Measurements from ENCODE around the gene SNTG2.

SNTG2 gene

DNA sequence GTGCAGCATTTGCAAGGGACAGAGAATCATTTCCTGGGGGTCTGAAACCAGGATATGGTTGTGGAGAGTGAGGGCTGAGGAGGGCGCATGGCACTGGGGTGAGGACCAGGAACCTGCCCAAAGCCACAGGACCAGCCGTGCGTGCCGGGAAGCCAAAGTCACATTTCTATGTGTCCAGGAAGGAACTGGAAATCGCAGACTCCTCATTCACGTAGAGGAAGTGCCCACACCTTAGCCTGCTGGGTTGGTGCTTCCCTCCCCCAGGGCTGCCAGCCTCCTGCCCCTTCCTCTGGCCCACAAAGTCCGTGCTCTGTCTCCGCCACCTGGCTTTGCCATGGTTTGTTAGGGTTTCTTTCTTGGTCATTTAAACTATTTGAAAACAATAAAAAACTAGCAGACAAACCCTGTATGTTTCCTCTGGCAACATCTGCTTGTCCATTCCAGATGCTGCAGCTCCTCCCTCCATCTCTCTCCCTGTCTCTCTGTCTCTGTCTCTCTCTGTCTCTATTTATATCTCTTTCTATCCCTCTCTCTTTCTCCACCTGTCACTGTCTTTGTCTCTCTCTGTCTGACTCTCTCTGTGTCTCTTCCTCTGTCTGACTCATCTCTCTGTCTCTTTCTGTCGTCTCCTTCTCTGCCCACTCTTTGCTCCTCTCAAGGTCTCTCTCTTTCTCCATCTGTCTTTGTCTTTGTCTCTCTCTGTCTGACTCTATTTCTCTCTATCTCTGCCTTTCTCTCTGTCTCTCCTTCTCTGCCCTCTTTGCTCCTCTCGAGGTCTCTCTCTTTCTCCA, 299.4 kb downstream of the SNTG2 start:
- Histone ChIP-seq H3K4me1 (ENCODE audit: insufficient read depth, low read length) (no peaks in the 10 kb centered on the region), H3K27ac (ENCODE audit: low read depth, low read length) (no peak overlapping the region), H3K27me3 (ENCODE audit: control insufficient read depth in 1 of 2, insufficient read depth in 2 of 2, low read length in 2 of 2) (no peaks in the 10 kb centered on the region)

GRCh38 chr2:1251520-1251919, 300.9 kb downstream of the SNTG2 start:
- H3K27me3 ChIP-seq (ENCODE audit: control insufficient read depth in 1 of 2, insufficient read depth in 2 of 2, low read length in 2 of 2) = no peaks in the 10 kb centered on the region
- H3K9ac ChIP-seq (ENCODE audit: low read length) = no peak overlapping the region
- no peaks in the 10 kb centered on the region for H3K9me3 ChIP-seq (ENCODE audit: low read length)
- H3K4me3 ChIP-seq (ENCODE audit: low read depth in 1 of 2, low read length in 2 of 2) = no peak overlapping the region
- H3K27ac ChIP-seq (ENCODE audit: low read depth, low read length) = no peak overlapping the region
- no peaks in the 10 kb centered on the region for H3K4me1 ChIP-seq (ENCODE audit: insufficient read depth, low read length)
- H3K36me3 ChIP-seq (ENCODE audit: insufficient read depth, low read length) = no peaks in the 10 kb centered on the region

More for the DNA sequence above, 299.4 kb downstream of the SNTG2 start:
- Histone ChIP-seq H3K9me3 (ENCODE audit: low read length) (no peaks in the 10 kb centered on the region), H3K9ac (ENCODE audit: low read length) (no peak overlapping the region), H3K36me3 (ENCODE audit: insufficient read depth, low read length) (no peaks in the 10 kb centered on the region), H3K4me3 (ENCODE audit: low read depth in 1 of 2, low read length in 2 of 2) (no peak overlapping the region)

DNA sequence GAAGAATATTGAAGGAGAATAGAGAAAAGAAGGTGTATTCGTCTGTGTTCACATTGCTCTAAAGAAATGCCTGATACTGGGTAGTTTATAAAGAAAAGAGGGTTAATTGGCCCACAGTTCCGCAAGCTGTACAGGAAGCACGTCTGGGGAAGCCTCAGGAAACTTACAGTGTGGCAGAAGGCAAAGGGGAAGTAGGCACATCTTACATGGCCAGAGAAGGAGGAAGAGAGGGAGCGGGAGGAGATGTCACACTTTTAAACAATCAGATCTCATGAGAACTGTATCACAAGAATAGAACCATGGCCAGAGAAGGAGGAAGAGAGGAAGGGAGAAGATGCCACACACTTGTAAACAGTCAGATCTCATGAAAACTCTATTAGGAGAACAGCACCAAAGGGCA, 303.0 kb downstream of the SNTG2 start:
- Histone ChIP-seq H3K27ac (ENCODE audit: low read depth, low read length) (no peak overlapping the region), H3K4me3 (ENCODE audit: low read depth in 1 of 2, low read length in 2 of 2) (no peak overlapping the region), H3K27me3 (ENCODE audit: control insufficient read depth in 1 of 2, insufficient read depth in 2 of 2, low read length in 2 of 2) (no peaks in the 10 kb centered on the region), H3K36me3 (ENCODE audit: insufficient read depth, low read length) (no peaks in the 10 kb centered on the region), H3K4me1 (ENCODE audit: insufficient read depth, low read length) (no peaks in the 10 kb centered on the region), H3K9ac (ENCODE audit: low read length) (no peak overlapping the region), H3K9me3 (ENCODE audit: low read length) (no peaks in the 10 kb centered on the region)

- no peak overlapping the region for H3K9ac ChIP-seq (ENCODE audit: low read length)
- H3K4me3 ChIP-seq (ENCODE audit: low read depth in 1 of 2, low read length in 2 of 2) = no peak overlapping the region
- no peaks in the 10 kb centered on the region for H3K9me3 ChIP-seq (ENCODE audit: low read length)
- no peaks in the 10 kb centered on the region for H3K4me1 ChIP-seq (ENCODE audit: insufficient read depth, low read length)
- H3K27me3 ChIP-seq (ENCODE audit: control insufficient read depth in 1 of 2, insufficient read depth in 2 of 2, low read length in 2 of 2) = no peaks in the 10 kb centered on the region
- no peak overlapping the region for H3K27ac ChIP-seq (ENCODE audit: low read depth, low read length)
- H3K36me3 ChIP-seq (ENCODE audit: insufficient read depth, low read length) = no peaks in the 10 kb centered on the region
Observed at GRCh38 chr2:1254662-1255343, 304.2 kb downstream of the SNTG2 start.

DNA sequence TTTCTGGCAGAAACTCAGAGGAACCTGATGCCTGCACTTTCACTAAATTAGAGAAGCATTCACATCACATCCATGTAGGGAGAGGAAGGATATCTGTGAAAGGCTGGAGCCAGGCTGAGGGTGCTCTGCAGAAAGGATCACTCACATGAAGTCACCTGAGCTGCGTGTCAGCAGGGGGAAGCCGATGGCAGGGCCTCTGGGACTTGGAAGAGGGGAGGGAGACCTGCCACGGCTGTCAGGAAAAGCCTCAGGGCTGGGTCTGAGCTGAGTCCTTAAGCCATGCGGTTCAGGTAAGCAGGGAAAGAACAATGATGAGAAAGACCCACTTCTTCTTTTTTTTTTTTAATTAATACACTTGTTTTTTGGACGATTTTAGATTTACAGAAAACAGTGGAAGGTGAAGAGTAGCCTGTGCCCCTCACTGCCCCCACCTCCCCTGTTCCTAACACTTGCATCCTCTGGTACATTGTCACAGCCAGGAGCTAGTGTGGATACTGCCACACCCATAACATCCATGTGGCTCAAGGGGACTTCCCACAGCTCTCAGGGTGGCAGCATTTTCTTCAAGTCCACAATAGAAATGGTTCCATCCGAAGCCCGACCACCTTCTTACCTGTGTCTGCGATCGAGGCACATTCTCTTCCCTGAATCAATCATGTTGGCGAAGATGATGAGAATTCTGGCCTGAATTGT, 306.1 kb downstream of the SNTG2 start:
- no peaks in the 10 kb centered on the region for H3K36me3 ChIP-seq (ENCODE audit: insufficient read depth, low read length)
- H3K27me3 ChIP-seq (ENCODE audit: control insufficient read depth in 1 of 2, insufficient read depth in 2 of 2, low read length in 2 of 2) = no peaks in the 10 kb centered on the region
- no peaks in the 10 kb centered on the region for H3K4me1 ChIP-seq (ENCODE audit: insufficient read depth, low read length)
- H3K9ac ChIP-seq (ENCODE audit: low read length) = no peak overlapping the region
- H3K27ac ChIP-seq (ENCODE audit: low read depth, low read length) = no peak overlapping the region
- no peak overlapping the region for H3K4me3 ChIP-seq (ENCODE audit: low read depth in 1 of 2, low read length in 2 of 2)
- H3K9me3 ChIP-seq (ENCODE audit: low read length) = no peaks in the 10 kb centered on the region

DNA sequence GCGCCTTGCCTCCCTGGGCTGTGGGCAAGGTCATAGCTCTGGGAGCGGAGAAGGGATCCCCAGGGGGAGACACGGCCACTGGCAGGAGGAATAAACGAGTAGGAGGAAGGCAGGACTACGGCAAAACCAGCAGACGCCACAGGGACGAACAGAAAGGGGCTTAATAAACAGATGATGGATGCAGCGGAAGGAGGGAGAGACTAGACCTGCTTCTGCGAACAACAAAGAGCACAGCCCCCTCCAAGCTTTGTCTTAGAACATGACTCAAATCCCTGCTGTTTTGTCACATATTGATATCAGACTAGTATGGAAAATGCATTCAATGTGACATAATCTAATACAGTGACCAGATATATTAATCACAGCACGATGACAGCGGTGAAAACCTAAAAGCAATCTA, 306.7 kb downstream of the SNTG2 start:
- Histone ChIP-seq H3K27ac (ENCODE audit: low read depth, low read length) (no peak overlapping the region), H3K4me1 (ENCODE audit: insufficient read depth, low read length) (no peaks in the 10 kb centered on the region)

DNA sequence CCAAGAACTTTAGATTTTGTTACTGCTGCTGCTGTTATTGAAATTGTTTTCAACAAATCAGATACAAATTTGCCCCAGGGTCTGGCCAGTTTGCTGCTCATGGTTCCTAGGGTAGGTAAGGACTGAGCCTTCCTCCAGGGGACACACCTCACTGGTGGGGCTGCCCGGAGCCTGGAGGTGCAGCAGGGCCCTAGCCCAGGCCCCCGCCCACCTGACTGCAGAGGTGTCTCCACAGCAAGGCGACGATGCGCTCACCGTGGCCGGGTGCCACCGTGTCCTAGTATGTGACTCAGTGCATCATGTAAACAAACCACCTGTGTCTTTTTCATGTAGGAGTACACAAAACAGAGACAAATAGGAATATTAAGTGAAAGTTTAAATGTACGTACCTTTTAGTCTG, 309.1 kb downstream of the SNTG2 start:
- Histone ChIP-seq H3K27ac (ENCODE audit: low read depth, low read length) (no peak overlapping the region), H3K27me3 (ENCODE audit: control insufficient read depth in 1 of 2, insufficient read depth in 2 of 2, low read length in 2 of 2) (no peaks in the 10 kb centered on the region), H3K36me3 (ENCODE audit: insufficient read depth, low read length) (no peaks in the 10 kb centered on the region), H3K9me3 (ENCODE audit: low read length) (no peaks in the 10 kb centered on the region), H3K9ac (ENCODE audit: low read length) (no peak overlapping the region), H3K4me3 (ENCODE audit: low read depth in 1 of 2, low read length in 2 of 2) (no peak overlapping the region), H3K4me1 (ENCODE audit: insufficient read depth, low read length) (no peaks in the 10 kb centered on the region)

More for the DNA sequence above, 306.7 kb downstream of the SNTG2 start:
- H3K27me3 ChIP-seq (ENCODE audit: control insufficient read depth in 1 of 2, insufficient read depth in 2 of 2, low read length in 2 of 2) = no peaks in the 10 kb centered on the region
- H3K9ac ChIP-seq (ENCODE audit: low read length) = no peak overlapping the region
- H3K9me3 ChIP-seq (ENCODE audit: low read length) = no peaks in the 10 kb centered on the region
- H3K36me3 ChIP-seq (ENCODE audit: insufficient read depth, low read length) = no peaks in the 10 kb centered on the region
- H3K4me3 ChIP-seq (ENCODE audit: low read depth in 1 of 2, low read length in 2 of 2) = no peak overlapping the region

- Histone ChIP-seq H3K9me3 (ENCODE audit: low read length) (no peaks in the 10 kb centered on the region), H3K9ac (ENCODE audit: low read length) (no peak overlapping the region), H3K36me3 (ENCODE audit: insufficient read depth, low read length) (no peaks in the 10 kb centered on the region), H3K4me1 (ENCODE audit: insufficient read depth, low read length) (no peaks in the 10 kb centered on the region), H3K27ac (ENCODE audit: low read depth, low read length) (no peak overlapping the region), H3K27me3 (ENCODE audit: control insufficient read depth in 1 of 2, insufficient read depth in 2 of 2, low read length in 2 of 2) (no peaks in the 10 kb centered on the region), H3K4me3 (ENCODE audit: low read depth in 1 of 2, low read length in 2 of 2) (no peak overlapping the region)
Observed at GRCh38 chr2:1262609-1263008, 312.0 kb downstream of the SNTG2 start.

DNA sequence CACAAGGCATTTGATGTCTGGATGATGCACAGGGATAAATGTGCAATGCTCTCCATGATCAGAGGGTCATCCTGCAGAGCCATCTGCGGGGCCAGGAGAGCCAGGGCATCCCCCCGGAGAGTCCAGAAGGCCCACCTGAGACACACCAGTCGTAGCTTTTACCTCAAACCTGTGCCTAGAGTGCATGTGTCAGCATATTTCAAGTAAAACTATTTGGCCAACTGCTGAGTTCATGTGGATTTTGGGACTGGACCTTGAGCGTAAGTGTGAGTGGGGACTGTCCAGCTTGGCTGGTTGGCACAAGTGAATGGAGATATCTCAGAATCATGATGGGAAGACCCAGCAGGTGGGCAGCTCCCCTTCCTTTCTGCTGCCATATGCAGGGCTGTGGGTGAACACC, 314.8 kb downstream of the SNTG2 start:
- Histone ChIP-seq H3K27me3 (ENCODE audit: control insufficient read depth in 1 of 2, insufficient read depth in 2 of 2, low read length in 2 of 2) (no peaks in the 10 kb centered on the region), H3K36me3 (ENCODE audit: insufficient read depth, low read length) (no peaks in the 10 kb centered on the region), H3K27ac (ENCODE audit: low read depth, low read length) (no peak overlapping the region), H3K9ac (ENCODE audit: low read length) (no peak overlapping the region), H3K4me1 (ENCODE audit: insufficient read depth, low read length) (no peaks in the 10 kb centered on the region), H3K4me3 (ENCODE audit: low read depth in 1 of 2, low read length in 2 of 2) (no peak overlapping the region), H3K9me3 (ENCODE audit: low read length) (no peaks in the 10 kb centered on the region)

- Histone ChIP-seq H3K4me1 (ENCODE audit: insufficient read depth, low read length) (no peaks in the 10 kb centered on the region), H3K36me3 (ENCODE audit: insufficient read depth, low read length) (no peaks in the 10 kb centered on the region), H3K4me3 (ENCODE audit: low read depth in 1 of 2, low read length in 2 of 2) (no peak overlapping the region), H3K27ac (ENCODE audit: low read depth, low read length) (no peak overlapping the region), H3K9ac (ENCODE audit: low read length) (no peak overlapping the region), H3K27me3 (ENCODE audit: control insufficient read depth in 1 of 2, insufficient read depth in 2 of 2, low read length in 2 of 2) (no peaks in the 10 kb centered on the region), H3K9me3 (ENCODE audit: low read length) (no peaks in the 10 kb centered on the region)
Observed at GRCh38 chr2:1266351-1266750, 315.7 kb downstream of the SNTG2 start.

- no peaks in the 10 kb centered on the region for H3K9me3 ChIP-seq (ENCODE audit: low read length)
- H3K4me1 ChIP-seq (ENCODE audit: insufficient read depth, low read length) = no peaks in the 10 kb centered on the region
- no peaks in the 10 kb centered on the region for H3K27me3 ChIP-seq (ENCODE audit: control insufficient read depth in 1 of 2, insufficient read depth in 2 of 2, low read length in 2 of 2)
- no peaks in the 10 kb centered on the region for H3K36me3 ChIP-seq (ENCODE audit: insufficient read depth, low read length)
- no peak overlapping the region for H3K4me3 ChIP-seq (ENCODE audit: low read depth in 1 of 2, low read length in 2 of 2)
- no peak overlapping the region for H3K27ac ChIP-seq (ENCODE audit: low read depth, low read length)
- no peak overlapping the region for H3K9ac ChIP-seq (ENCODE audit: low read length)
Observed at GRCh38 chr2:1268034-1268433, 317.4 kb downstream of the SNTG2 start.
